Measurements from ENCODE around the gene CTSD. TPM values are rescaled to one million over a fixed set of nuclear protein-coding genes. Genes with fewer than 3 reads are reported as not detected.
A peak's percentile ranks its signal among the peaks of the same experiment; 100 is the strongest.

CTSD gene
- polyA plus RNA-seq, 1 of the 3 experiments (the other 2 are of a cell fraction) = 187 TPM

DNA sequence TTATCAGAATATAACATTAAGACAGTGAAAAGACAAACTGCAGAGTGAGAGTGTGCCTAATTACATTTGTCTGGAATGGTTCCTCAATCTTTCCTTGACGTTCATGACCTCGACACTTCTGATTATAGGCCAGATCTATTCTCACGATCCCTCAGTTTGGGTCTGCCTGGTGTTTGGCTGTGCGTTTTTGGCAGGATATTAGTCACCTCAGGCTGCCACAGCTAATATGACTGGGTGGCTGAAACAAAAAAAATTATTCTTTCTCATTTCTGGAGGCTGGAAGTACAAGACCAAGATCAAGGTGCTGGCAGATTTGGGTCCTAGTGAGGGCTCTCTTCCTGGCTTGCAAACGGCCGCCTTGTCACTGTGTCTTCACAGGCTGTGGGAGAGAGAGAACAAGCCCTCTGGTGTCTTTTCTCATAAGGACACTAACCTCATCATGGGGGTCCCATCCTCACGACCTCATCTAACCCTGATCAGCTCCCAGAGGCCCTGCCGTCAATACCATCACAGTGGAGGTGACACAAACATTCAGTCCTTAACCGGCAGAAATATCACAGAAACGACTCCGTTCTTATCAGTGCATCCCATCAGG lies 36.5 kb downstream of the CTSD start:
- H3K9ac ChIP-seq = no peak overlapping the region
- POLR2A ChIA-PET = no interaction called here
- H3F3A ChIP-seq (replicated peaks; ENCODE audit: insufficient read depth) = peaks cover 8% of the 10 kb centered on the region
- H3K4me3 ChIP-seq (ENCODE audit: low read depth in 2 of 2, low read length in 1 of 2) = no peak overlapping the region
- no peak overlapping the region for H2AFZ ChIP-seq (ENCODE audit: low read depth)
- no peaks in the 10 kb centered on the region for H3K9me2 ChIP-seq
- TF ChIP-seq FOSL2 (IDR thresholded peaks at IDR 0.05; ENCODE audit: borderline replicate concordance, low read depth) = no peak
- H3K27me3 ChIP-seq (ENCODE audit: insufficient read depth) = peaks cover 14% of the 10 kb centered on the region; the same call in 1 of the 2 replicates
- WGBS (ENCODE audit: low lambda C conversion rate) = 46% methylated on average over 10 of the region's 11 CpGs
- no peaks in the 10 kb centered on the region for H3K79me2 ChIP-seq (ENCODE audit: insufficient read depth)
- H3K9me3 ChIP-seq = no peaks in the 10 kb centered on the region
- no peak for DNase-seq
- no peaks in the 10 kb centered on the region for H4K20me1 ChIP-seq (ENCODE audit: insufficient read depth)
- no peaks in the 10 kb centered on the region for H3K36me3 ChIP-seq (replicated peaks in 1 of 2; ENCODE audit: control insufficient read depth in 1 of 2, insufficient read depth in 2 of 2, low read length in 1 of 2)
- peak overlapping the region in 1 of 2 experiments; percentile 31; a peak in 1 of 4 replicates for H3K27ac ChIP-seq (ENCODE audit: low read depth in 2 of 2, low read length in 1 of 2)
- no peak overlapping the region for H3K4me2 ChIP-seq
- CTCF ChIA-PET = interaction anchor here (0.9 to 1.0 kb wide), 3 partner anchors 33 to 424 kb away, joined by 3 read pairs; no protein-coding TSS in a partner anchor
- peaks cover 0 to 14% of the 10 kb centered on the region in 2 experiments; a peak in 1 of 4 replicates for H3K4me1 ChIP-seq (ENCODE audit: control insufficient read depth in 1 of 2, insufficient read depth in 2 of 2, low read depth in 1 of 2, low read length in 1 of 2)

DNA sequence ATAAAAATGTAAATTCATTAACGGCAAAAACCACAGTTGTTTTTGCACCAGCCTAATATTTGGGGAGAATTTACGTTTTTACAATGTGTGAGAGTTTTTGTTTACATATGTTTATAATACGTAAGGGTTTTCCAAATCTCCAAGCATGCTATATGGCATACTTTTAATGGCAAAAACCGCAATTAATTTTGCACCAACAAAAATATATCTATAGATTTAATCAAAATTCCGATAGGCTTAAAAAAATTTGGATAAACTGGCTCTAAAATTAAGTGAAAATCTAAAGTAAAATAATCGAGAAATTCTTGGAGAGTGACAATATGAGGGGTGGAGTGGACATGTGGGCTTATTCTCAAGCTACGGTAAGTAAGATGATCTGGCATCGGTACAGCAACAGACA lies 43.9 kb downstream of the CTSD start:
- DNase-seq = no peak
- Histone ChIP-seq H2AFZ (ENCODE audit: low read depth) (no peak overlapping the region), H3K4me1 (ENCODE audit: control insufficient read depth in 1 of 2, insufficient read depth in 2 of 2, low read depth in 1 of 2, low read length in 1 of 2) (peaks cover 0 to 4% of the 10 kb centered on the region in 2 experiments; a peak in 1 of 4 replicates), H3K27ac (ENCODE audit: low read depth in 2 of 2, low read length in 1 of 2) (no peak overlapping the region), H3K9me3 (no peaks in the 10 kb centered on the region), H3K79me2 (ENCODE audit: insufficient read depth) (no peaks in the 10 kb centered on the region), H3K4me2 (no peak overlapping the region), H3K9ac (no peak overlapping the region), H3K4me3 (ENCODE audit: low read depth in 2 of 2, low read length in 1 of 2) (no peak overlapping the region), H4K20me1 (ENCODE audit: insufficient read depth) (no peaks in the 10 kb centered on the region), H3K9me2 (no peaks in the 10 kb centered on the region), H3K27me3 (ENCODE audit: insufficient read depth) (peaks cover 6% of the 10 kb centered on the region; the same call in 1 of the 2 replicates), H3F3A (replicated peaks; ENCODE audit: insufficient read depth) (no peaks in the 10 kb centered on the region), H3K36me3 (replicated peaks in 1 of 2; ENCODE audit: control insufficient read depth in 1 of 2, insufficient read depth in 2 of 2, low read length in 1 of 2) (no peaks in the 10 kb centered on the region)
- WGBS (ENCODE audit: low lambda C conversion rate) = 45% methylated on average over 8 of the region's 8 CpGs
- TF ChIP-seq FOXJ3 (CRISPR knock-in tag; IDR thresholded peaks at IDR 0.05) (no peak), RCOR1 (IDR thresholded peaks at IDR 0.05; ENCODE audit: low read length) (no peak), CHD2 (IDR thresholded peaks at IDR 0.05; ENCODE audit: low read length, partially characterized antibody) (no peak), TAF1 (IDR thresholded peaks at IDR 0.05; ENCODE audit: borderline replicate concordance, low read depth, low read length) (no peak), EP300 (IDR thresholded peaks at IDR 0.05; ENCODE audit: borderline replicate concordance in 1 of 2, low read depth in 1 of 2, low read length in 1 of 2) (no peak), FOXM1 (IDR thresholded peaks at IDR 0.05; ENCODE audit: low read depth) (no peak), RXRA (IDR thresholded peaks at IDR 0.05; ENCODE audit: borderline replicate concordance, low read depth) (no peak), TEAD4 (IDR thresholded peaks at IDR 0.05; ENCODE audit: borderline replicate concordance, insufficient read depth) (no peak), MEF2A (IDR thresholded peaks at IDR 0.05; ENCODE audit: borderline replicate concordance, low read depth) (no peak)
- TF ChIP-seq, protein P1, sequence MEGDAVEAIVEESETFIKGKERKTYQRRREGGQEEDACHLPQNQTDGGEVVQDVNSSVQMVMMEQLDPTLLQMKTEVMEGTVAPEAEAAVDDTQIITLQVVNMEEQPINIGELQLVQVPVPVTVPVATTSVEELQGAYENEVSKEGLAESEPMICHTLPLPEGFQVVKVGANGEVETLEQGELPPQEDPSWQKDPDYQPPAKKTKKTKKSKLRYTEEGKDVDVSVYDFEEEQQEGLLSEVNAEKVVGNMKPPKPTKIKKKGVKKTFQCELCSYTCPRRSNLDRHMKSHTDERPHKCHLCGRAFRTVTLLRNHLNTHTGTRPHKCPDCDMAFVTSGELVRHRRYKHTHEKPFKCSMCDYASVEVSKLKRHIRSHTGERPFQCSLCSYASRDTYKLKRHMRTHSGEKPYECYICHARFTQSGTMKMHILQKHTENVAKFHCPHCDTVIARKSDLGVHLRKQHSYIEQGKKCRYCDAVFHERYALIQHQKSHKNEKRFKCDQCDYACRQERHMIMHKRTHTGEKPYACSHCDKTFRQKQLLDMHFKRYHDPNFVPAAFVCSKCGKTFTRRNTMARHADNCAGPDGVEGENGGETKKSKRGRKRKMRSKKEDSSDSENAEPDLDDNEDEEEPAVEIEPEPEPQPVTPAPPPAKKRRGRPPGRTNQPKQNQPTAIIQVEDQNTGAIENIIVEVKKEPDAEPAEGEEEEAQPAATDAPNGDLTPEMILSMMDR (IDR thresholded peaks at IDR 0.05) = no peak
- ChIA-PET CTCF (interaction anchor here (4.8 kb wide), 1 partner anchor 26 kb away, joined by 20 read pairs; no protein-coding TSS in a partner anchor), POLR2A (no interaction called here)
